ENCODE data around the gene SNED1.

Gene SNED1

DNA sequence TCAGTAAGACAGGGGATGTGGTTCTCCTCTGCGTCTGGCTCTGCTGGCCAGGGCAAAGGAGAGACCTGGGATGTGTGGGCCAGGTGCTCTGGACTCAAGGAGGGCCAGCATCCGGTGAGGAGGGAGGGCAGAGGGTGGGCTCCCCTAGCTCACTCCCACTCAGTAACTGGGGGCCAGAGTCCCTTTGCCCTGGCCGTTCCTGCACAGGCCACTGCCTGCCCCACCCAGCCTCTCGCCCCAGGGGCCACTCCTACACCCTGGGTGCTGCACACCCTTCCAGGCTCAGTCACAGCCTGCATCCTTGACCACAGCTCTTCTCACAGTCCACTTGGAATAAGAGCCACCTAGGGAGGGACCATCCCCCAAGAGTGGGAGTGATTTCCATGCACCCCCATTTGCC is 41.0 kb downstream of the SNED1 start:
- H3K4me1 ChIP-seq (ENCODE audit: control insufficient read depth, insufficient read depth, low read length): no peaks in the 10 kb centered on the region
- H3K9me3 ChIP-seq (replicated peaks; ENCODE audit: low read length): no peaks in the 10 kb centered on the region

DNA sequence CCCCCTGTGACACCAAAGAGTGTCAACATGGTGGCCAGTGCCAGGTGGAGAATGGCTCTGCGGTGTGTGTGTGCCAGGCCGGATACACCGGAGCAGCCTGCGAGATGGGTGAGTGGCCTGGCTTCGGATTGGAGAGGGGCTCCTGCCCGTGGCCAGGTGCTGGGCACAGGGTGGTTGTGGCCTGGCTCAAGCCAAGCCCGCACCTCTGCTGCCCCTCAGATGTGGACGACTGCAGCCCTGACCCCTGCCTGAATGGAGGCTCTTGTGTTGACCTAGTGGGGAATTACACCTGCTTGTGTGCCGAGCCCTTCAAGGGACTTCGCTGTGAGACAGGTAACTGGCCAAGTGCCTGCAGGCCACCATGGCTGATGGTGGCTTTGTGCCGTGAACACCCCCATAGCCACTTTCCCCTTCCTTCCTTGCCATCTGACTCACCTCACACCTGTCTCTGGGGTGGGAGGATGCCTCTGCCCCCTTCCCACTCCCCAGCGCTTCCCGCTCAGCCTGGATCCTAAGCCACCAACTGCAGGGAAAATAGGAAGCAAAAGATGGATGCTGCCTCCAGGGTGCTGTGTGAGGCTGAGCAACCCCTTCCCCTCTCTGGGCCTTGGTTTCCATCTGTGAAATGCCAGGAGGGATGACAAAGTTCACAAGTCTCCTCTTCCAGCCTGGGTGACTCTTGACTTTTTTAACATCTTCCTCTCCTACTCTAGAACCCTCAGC is 41.8 kb downstream of the SNED1 start:
- Histone ChIP-seq H3K4me3 (ENCODE audit: low read length) (no peak overlapping the region), H3K4me1 (ENCODE audit: control insufficient read depth, insufficient read depth, low read length) (no peaks in the 10 kb centered on the region), H3K4me2 (ENCODE audit: low read length) (no peak overlapping the region), H3K27me3 (ENCODE audit: control insufficient read depth, insufficient read depth, low read length) (no peaks in the 10 kb centered on the region), H3K9me3 (replicated peaks; ENCODE audit: low read length) (no peaks in the 10 kb centered on the region), H3K36me3 (ENCODE audit: insufficient read depth, low read length) (peaks cover 17% of the 10 kb centered on the region), H3K9ac (ENCODE audit: low read depth, low read length) (no peak overlapping the region)

More for the DNA sequence above, 41.0 kb downstream of the SNED1 start:
- peaks cover 21% of the 10 kb centered on the region for H3K36me3 ChIP-seq (ENCODE audit: insufficient read depth, low read length)
- H3K9ac ChIP-seq (ENCODE audit: low read depth, low read length): no peak overlapping the region
- no peaks in the 10 kb centered on the region for H3K27me3 ChIP-seq (ENCODE audit: control insufficient read depth, insufficient read depth, low read length)
- H3K4me3 ChIP-seq (ENCODE audit: low read length): no peak overlapping the region
- H3K4me2 ChIP-seq (ENCODE audit: low read length): no peak overlapping the region

GRCh38 chr2:241041589-241042158 is 43.3 kb downstream of the SNED1 start:
- H3K4me3 ChIP-seq (ENCODE audit: low read length): no peak overlapping the region
- H3K9ac ChIP-seq (ENCODE audit: low read depth, low read length): no peak overlapping the region
- H3K4me1 ChIP-seq (ENCODE audit: control insufficient read depth, insufficient read depth, low read length): no peaks in the 10 kb centered on the region
- H3K9me3 ChIP-seq (replicated peaks; ENCODE audit: low read length): no peaks in the 10 kb centered on the region
- H3K27me3 ChIP-seq (ENCODE audit: control insufficient read depth, insufficient read depth, low read length): no peaks in the 10 kb centered on the region
- H3K36me3 ChIP-seq (ENCODE audit: insufficient read depth, low read length): peaks cover 17% of the 10 kb centered on the region
- no peak overlapping the region for H3K4me2 ChIP-seq (ENCODE audit: low read length)

DNA sequence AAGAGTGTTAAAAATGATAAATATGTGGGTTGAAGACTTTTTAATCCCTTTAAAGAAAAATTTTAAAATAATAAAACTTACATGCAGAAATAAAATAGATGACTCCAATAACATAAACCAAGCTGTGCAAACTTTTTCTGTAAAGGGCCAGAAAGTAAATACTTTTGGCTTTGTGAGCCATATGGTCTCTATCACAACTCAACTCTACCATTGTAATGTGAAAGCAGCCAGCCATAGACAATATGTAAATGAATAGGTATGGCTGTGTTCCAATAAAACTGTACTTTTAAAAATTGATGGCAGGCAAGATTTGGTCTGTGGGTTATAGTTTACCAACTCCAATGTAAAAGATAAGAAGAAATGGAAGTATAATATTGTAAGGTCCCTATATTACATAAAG is 45.2 kb downstream of the SNED1 start:
- H3K4me2 ChIP-seq (ENCODE audit: low read length): no peak overlapping the region
- no peaks in the 10 kb centered on the region for H3K27me3 ChIP-seq (ENCODE audit: control insufficient read depth, insufficient read depth, low read length)
- H3K9me3 ChIP-seq (replicated peaks; ENCODE audit: low read length): no peaks in the 10 kb centered on the region
- no peaks in the 10 kb centered on the region for H3K4me1 ChIP-seq (ENCODE audit: control insufficient read depth, insufficient read depth, low read length)
- H3K9ac ChIP-seq (ENCODE audit: low read depth, low read length): no peak overlapping the region
- no peak overlapping the region for H3K4me3 ChIP-seq (ENCODE audit: low read length)
- H3K36me3 ChIP-seq (ENCODE audit: insufficient read depth, low read length): peaks cover 12% of the 10 kb centered on the region

GRCh38 chr2:241047253-241048010 is 49.0 kb downstream of the SNED1 start:
- Histone ChIP-seq H3K36me3 (ENCODE audit: insufficient read depth, low read length) (peaks cover 22% of the 10 kb centered on the region), H3K4me3 (ENCODE audit: low read length) (no peak overlapping the region), H3K4me2 (ENCODE audit: low read length) (no peak overlapping the region), H3K27me3 (ENCODE audit: control insufficient read depth, insufficient read depth, low read length) (no peaks in the 10 kb centered on the region), H3K9ac (ENCODE audit: low read depth, low read length) (no peak overlapping the region), H3K9me3 (replicated peaks; ENCODE audit: low read length) (no peaks in the 10 kb centered on the region), H3K4me1 (ENCODE audit: control insufficient read depth, insufficient read depth, low read length) (no peaks in the 10 kb centered on the region)

GRCh38 chr2:241048149-241048948 is 49.9 kb downstream of the SNED1 start:
- Histone ChIP-seq H3K4me3 (ENCODE audit: low read length) (no peak overlapping the region), H3K36me3 (ENCODE audit: insufficient read depth, low read length) (peaks cover 27% of the 10 kb centered on the region), H3K9me3 (replicated peaks; ENCODE audit: low read length) (no peaks in the 10 kb centered on the region), H3K9ac (ENCODE audit: low read depth, low read length) (no peak overlapping the region), H3K4me1 (ENCODE audit: control insufficient read depth, insufficient read depth, low read length) (no peaks in the 10 kb centered on the region), H3K27me3 (ENCODE audit: control insufficient read depth, insufficient read depth, low read length) (no peaks in the 10 kb centered on the region), H3K4me2 (ENCODE audit: low read length) (no peak overlapping the region)

- no peak overlapping the region for H3K4me2 ChIP-seq (ENCODE audit: low read length)
- no peak overlapping the region for H3K9ac ChIP-seq (ENCODE audit: low read depth, low read length)
- no peaks in the 10 kb centered on the region for H3K27me3 ChIP-seq (ENCODE audit: control insufficient read depth, insufficient read depth, low read length)
- H3K4me3 ChIP-seq (ENCODE audit: low read length): no peak overlapping the region
- no peaks in the 10 kb centered on the region for H3K4me1 ChIP-seq (ENCODE audit: control insufficient read depth, insufficient read depth, low read length)
- peaks cover 33% of the 10 kb centered on the region for H3K36me3 ChIP-seq (ENCODE audit: insufficient read depth, low read length)
- no peaks in the 10 kb centered on the region for H3K9me3 ChIP-seq (replicated peaks; ENCODE audit: low read length)
These were observed 50.5 kb downstream of the SNED1 start for GRCh38 chr2:241048949-241049343.

DNA sequence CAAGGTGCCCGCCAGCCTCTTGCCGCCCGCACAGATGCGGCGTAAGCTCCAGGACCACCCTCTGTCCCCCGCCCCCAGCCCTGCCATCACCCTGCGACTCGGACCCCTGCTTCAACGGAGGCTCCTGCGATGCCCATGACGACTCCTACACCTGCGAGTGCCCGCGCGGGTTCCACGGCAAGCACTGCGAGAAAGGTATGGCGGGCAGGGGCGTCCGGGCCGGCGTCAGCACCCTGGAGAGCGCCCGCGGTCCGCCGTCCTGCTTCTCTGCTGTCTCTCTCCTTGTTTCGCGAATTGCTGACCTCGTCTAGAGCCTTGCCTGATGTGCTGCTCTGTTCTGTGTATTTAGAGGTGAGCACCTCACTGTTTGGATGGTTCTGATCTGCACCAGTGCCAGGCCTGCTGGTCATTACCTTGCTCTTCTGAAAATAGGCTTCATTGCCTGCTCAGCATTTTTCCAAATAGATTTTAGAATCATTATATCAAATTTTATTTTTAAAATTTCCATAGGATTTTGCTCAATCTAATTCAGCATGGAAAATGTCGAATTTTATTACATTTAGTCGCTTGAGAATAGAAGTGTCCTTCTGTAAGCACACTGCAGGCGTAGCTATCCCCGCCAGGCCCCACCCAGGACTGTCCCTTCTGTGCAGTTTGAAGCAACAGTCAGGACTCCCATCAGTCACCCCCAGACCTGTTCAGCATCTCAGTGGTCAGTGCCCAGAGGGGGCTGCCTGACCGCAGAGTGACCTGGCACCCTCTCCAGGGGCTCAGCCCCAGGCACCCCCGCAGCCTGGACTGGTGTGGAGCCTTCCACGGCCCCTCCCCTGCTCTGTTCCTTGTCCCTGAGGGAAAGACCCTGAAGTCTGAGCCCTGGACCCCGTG is 51.6 kb downstream of the SNED1 start:
- peaks cover 34% of the 10 kb centered on the region for H3K36me3 ChIP-seq (ENCODE audit: insufficient read depth, low read length)
- no peak overlapping the region for H3K4me3 ChIP-seq (ENCODE audit: low read length)
- no peak overlapping the region for H3K9ac ChIP-seq (ENCODE audit: low read depth, low read length)
- H3K9me3 ChIP-seq (replicated peaks; ENCODE audit: low read length): no peaks in the 10 kb centered on the region
- H3K4me1 ChIP-seq (ENCODE audit: control insufficient read depth, insufficient read depth, low read length): no peaks in the 10 kb centered on the region
- H3K27me3 ChIP-seq (ENCODE audit: control insufficient read depth, insufficient read depth, low read length): no peaks in the 10 kb centered on the region
- no peak overlapping the region for H3K4me2 ChIP-seq (ENCODE audit: low read length)

- Histone ChIP-seq H3K36me3 (ENCODE audit: insufficient read depth, low read length) (peaks cover 34% of the 10 kb centered on the region), H3K9me3 (replicated peaks; ENCODE audit: low read length) (no peaks in the 10 kb centered on the region), H3K9ac (ENCODE audit: low read depth, low read length) (no peak overlapping the region), H3K4me2 (ENCODE audit: low read length) (no peak overlapping the region), H3K27me3 (ENCODE audit: control insufficient read depth, insufficient read depth, low read length) (no peaks in the 10 kb centered on the region), H3K4me3 (ENCODE audit: low read length) (no peak overlapping the region), H3K4me1 (ENCODE audit: control insufficient read depth, insufficient read depth, low read length) (no peaks in the 10 kb centered on the region)
These were observed 52.5 kb downstream of the SNED1 start for GRCh38 chr2:241050624-241051577.

Data from skeletal muscle satellite cell (primary cell).